ENCODE data around the gene OVOL1.
"Not testable (repeated sequence)": the region's sequence is repeated elsewhere in the genome, so short reads cannot be mapped to it uniquely, and the experiment has no call there.

Gene OVOL1

DNA sequence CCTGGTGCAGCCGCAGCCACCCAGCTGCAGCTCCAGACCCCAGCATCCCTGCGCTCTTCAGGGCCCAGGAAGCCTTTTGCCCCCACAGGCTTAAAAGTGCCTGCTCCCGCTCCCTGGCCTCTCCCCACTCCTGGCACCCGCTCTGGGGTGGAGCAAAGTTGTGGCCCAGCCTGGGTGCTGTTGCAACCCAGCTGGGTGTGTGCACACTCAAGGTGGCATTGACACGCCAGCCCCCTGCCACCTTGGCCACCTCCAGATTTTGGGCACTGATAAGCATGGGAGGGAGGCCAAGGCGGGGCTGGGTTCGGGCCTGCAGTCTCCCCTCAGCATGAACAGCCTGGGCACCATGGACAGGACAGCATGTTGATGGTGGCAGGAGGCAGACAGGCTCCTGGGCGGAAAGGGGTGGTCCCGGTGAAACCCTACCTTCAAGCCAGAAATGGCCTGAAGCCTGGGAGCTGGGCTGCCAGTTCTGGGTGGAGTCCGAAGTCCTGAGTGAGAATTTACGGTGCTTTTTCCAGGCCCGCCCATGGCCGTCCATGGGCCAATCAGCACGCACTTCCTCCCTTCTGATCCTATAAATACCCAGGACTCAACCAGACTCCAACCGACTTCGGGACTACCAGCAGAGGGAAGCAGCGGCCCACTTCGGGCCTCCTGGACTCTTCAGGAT, 42.7 kb upstream of the OVOL1 start:
- no peaks in the 10 kb centered on the region for H3K36me3 ChIP-seq (ENCODE audit: control insufficient read depth, insufficient read depth, low read length)
- no peak overlapping the region for H3K4me3 ChIP-seq (ENCODE audit: low read depth, low read length)
- no peak overlapping the region for H2AFZ ChIP-seq
- H3K4me1 ChIP-seq, result peaks cover 7% of the 10 kb centered on the region
- H3K79me2 ChIP-seq, result no peaks in the 10 kb centered on the region
- H3K9me3 ChIP-seq (ENCODE audit: control insufficient read depth, low read length), result no peaks in the 10 kb centered on the region
- no peak overlapping the region for H3K27ac ChIP-seq
- no peak overlapping the region for H3K4me2 ChIP-seq (ENCODE audit: low read length)
- H3K27me3 ChIP-seq (ENCODE audit: control insufficient read depth, insufficient read depth, low read length), result no peaks in the 10 kb centered on the region
- H3K9ac ChIP-seq, result no peak overlapping the region
- TF ChIP-seq, protein P1, sequence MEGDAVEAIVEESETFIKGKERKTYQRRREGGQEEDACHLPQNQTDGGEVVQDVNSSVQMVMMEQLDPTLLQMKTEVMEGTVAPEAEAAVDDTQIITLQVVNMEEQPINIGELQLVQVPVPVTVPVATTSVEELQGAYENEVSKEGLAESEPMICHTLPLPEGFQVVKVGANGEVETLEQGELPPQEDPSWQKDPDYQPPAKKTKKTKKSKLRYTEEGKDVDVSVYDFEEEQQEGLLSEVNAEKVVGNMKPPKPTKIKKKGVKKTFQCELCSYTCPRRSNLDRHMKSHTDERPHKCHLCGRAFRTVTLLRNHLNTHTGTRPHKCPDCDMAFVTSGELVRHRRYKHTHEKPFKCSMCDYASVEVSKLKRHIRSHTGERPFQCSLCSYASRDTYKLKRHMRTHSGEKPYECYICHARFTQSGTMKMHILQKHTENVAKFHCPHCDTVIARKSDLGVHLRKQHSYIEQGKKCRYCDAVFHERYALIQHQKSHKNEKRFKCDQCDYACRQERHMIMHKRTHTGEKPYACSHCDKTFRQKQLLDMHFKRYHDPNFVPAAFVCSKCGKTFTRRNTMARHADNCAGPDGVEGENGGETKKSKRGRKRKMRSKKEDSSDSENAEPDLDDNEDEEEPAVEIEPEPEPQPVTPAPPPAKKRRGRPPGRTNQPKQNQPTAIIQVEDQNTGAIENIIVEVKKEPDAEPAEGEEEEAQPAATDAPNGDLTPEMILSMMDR (IDR thresholded peaks at IDR 0.05), result no peak

DNA sequence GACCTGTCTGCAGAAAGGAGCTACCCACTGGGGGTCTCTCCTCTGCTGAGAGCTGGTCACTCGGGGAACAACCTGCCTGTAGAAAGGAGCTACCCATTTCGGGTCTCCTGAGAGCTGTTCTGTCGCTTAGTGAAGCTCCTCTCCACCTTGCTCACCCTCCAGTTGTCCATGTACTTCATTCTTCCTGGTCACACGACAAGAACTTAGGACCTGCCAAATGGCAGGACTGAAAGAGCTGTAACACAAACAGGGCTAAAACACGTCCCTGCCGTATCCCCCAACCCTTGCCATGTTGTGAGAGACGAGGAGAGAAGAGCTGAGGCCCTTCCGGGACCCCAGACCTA, 42.2 kb upstream of the OVOL1 start:
- no peaks in the 10 kb centered on the region for H3K27me3 ChIP-seq (ENCODE audit: control insufficient read depth, insufficient read depth, low read length)
- no peaks in the 10 kb centered on the region for H3K79me2 ChIP-seq
- H3K9ac ChIP-seq, result no peak overlapping the region
- TF ChIP-seq, protein P1 (IDR thresholded peaks at IDR 0.05), result no peak
- H3K36me3 ChIP-seq (ENCODE audit: control insufficient read depth, insufficient read depth, low read length), result no peaks in the 10 kb centered on the region
- H2AFZ ChIP-seq, result no peak overlapping the region
- no peak overlapping the region for H3K27ac ChIP-seq
- no peak overlapping the region for H3K4me3 ChIP-seq (ENCODE audit: low read depth, low read length)
- peaks cover 7% of the 10 kb centered on the region for H3K4me1 ChIP-seq
- H3K4me2 ChIP-seq (ENCODE audit: low read length), result no peak overlapping the region
- H3K9me3 ChIP-seq (ENCODE audit: control insufficient read depth, low read length), result no peaks in the 10 kb centered on the region

DNA sequence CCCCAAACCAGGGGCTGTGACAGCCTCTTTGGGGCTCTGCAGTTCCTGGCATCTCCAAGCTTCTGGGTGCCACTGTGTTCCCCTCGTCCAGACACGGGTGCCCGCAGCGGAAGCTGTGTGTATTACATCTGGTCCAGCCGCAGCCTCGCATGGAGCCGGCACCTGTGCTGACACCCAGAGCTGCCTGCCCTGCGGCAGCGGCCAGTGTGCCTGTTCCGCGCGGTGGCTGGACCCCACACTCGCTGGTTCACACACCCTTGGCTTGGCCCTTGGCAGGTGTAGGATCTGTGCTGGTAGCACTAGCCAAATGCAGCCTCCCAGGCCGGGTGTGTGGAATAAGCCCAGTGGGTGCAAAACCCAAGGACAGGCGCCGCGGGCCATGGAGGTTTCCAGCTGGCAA, 41.8 kb upstream of the OVOL1 start:
- Histone ChIP-seq H3K9ac (no peak overlapping the region), H3K27ac (no peak overlapping the region), H3K4me3 (ENCODE audit: low read depth, low read length) (no peak overlapping the region), H3K4me2 (ENCODE audit: low read length) (no peak overlapping the region), H3K79me2 (no peaks in the 10 kb centered on the region), H3K36me3 (ENCODE audit: control insufficient read depth, insufficient read depth, low read length) (no peaks in the 10 kb centered on the region), H2AFZ (no peak overlapping the region), H3K9me3 (ENCODE audit: control insufficient read depth, low read length) (no peaks in the 10 kb centered on the region), H3K4me1 (peaks cover 7% of the 10 kb centered on the region), H3K27me3 (ENCODE audit: control insufficient read depth, insufficient read depth, low read length) (no peaks in the 10 kb centered on the region)
- TF ChIP-seq, protein P1 (IDR thresholded peaks at IDR 0.05), result no peak

DNA sequence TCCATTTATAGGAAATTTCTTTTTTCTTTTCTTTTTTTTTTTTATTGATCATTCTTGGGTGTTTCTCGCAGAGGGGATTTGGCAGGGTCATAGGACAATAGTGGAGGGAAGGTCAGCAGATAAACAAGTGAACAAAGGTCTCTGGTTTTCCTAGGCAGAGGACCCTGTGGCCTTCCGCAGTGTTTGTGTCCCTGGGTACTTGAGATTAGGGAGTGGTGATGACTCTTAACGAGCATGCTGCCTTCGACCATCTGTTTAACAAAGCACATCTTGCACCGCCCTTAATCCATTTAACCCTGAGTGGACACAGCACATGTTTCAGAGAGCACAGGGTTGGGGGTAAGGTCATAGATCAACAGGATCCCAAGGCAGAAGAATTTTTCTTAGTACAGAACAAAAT, 24.7 kb upstream of the OVOL1 start:
- not testable (repeated sequence) for H3K4me3 ChIP-seq (ENCODE audit: low read depth, low read length); H3K9ac ChIP-seq; H2AFZ ChIP-seq; H3K4me1 ChIP-seq; H3K79me2 ChIP-seq; H3K9me3 ChIP-seq (ENCODE audit: control insufficient read depth, low read length); H3K27me3 ChIP-seq (ENCODE audit: control insufficient read depth, insufficient read depth, low read length); H3K36me3 ChIP-seq (ENCODE audit: control insufficient read depth, insufficient read depth, low read length); H3K4me2 ChIP-seq (ENCODE audit: low read length); H3K27ac ChIP-seq

DNA sequence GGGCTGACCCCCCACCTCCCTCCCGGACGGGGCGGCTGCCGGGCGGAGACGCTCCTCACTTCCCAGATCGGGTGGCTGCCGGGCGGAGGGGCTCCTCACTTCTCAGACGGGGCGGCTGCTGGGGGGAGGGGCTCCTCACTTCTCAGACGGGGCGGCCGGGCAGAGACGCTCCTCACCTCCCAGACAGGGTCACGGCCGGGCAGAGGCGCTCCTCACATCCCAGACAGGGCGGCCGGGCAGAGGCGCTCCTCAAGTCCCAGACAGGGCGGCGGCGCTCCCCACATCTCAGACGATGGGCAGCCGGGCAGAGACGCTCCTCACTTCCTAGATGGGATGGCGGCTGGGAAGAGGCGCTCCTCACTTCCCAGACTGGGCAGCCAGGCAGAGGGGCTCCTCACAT, 24.0 kb upstream of the OVOL1 start:
- not testable (repeated sequence) for H3K36me3 ChIP-seq (ENCODE audit: control insufficient read depth, insufficient read depth, low read length); H3K4me1 ChIP-seq

DNA sequence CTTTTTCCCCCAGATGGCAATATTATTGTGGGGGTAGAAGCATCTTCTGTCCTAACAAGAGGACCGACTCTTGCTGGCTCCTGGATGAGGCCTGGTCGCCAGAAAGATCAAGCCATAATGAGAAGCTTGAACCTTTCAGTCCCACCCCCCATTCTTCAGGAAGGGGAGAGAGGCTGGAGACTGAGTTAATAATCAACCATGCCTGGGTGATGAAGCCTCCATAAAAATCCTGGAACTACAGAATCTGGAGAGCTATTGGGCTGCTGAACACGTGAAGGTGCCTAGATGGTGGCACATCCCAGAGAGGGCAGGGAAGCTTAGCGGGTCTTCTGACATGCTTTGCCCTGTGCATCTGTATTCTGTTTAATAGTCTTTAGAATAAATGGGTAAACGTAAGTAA, 22.4 kb upstream of the OVOL1 start:
- Histone ChIP-seq H3K79me2 (no peaks in the 10 kb centered on the region), H3K36me3 (ENCODE audit: control insufficient read depth, insufficient read depth, low read length) (no peaks in the 10 kb centered on the region), H3K27ac (no peak overlapping the region), H3K4me2 (ENCODE audit: low read length) (no peak overlapping the region), H2AFZ (no peak overlapping the region), H3K4me3 (ENCODE audit: low read depth, low read length) (no peak overlapping the region), H3K9me3 (ENCODE audit: control insufficient read depth, low read length) (no peaks in the 10 kb centered on the region), H3K27me3 (ENCODE audit: control insufficient read depth, insufficient read depth, low read length) (no peaks in the 10 kb centered on the region), H3K9ac (no peak overlapping the region), H3K4me1 (no peaks in the 10 kb centered on the region)
- TF ChIP-seq, protein P1 (IDR thresholded peaks at IDR 0.05), result no peak

More for the DNA sequence above, 24.0 kb upstream of the OVOL1 start:
- H3K27me3 ChIP-seq (ENCODE audit: control insufficient read depth, insufficient read depth, low read length); H3K9ac ChIP-seq; H3K27ac ChIP-seq; H3K4me2 ChIP-seq (ENCODE audit: low read length); H3K79me2 ChIP-seq; H2AFZ ChIP-seq; H3K4me3 ChIP-seq (ENCODE audit: low read depth, low read length); H3K9me3 ChIP-seq (ENCODE audit: control insufficient read depth, low read length): not testable (repeated sequence)
